H1 (cell line): ENCODE measurements around the gene POLA1. TPM values are rescaled to one million over a fixed set of nuclear protein-coding genes. Genes with fewer than 3 reads are reported as not detected.

Source experiments
- CREB1 ChIP-seq: IDR thresholded peaks from 2 replicates; pipeline ENCODE4 v1.6.1; 2012; ENCODE audit warnings: inconsistent platforms
- EZH2 ChIP-seq: fragments of 200-600 bp; sonication (generic); IDR thresholded peaks from 2 replicates; pipeline ENCODE4 v1.7.1; 2012; ENCODE audit warnings: low read depth, mild to moderate bottlenecking, moderate library complexity, low read length, inconsistent platforms; ENCODE audit not compliant: severe bottlenecking
- GABPA ChIP-seq: IDR thresholded peaks from 2 replicates; pipeline ENCODE4 v1.6.1; 2011; ENCODE audit warnings: mild to moderate bottlenecking, low read length, moderate library complexity, borderline replicate concordance; ENCODE audit not compliant: insufficient read depth
- HDAC6 ChIP-seq: IDR thresholded peaks from one replicate; pipeline ENCODE4 v1.7.1; 2012; ENCODE audit warnings: low read depth, mild to moderate bottlenecking, inconsistent platforms, low read length, moderate library complexity
- KDM5A ChIP-seq: fragments of 200-600 bp; IDR thresholded peaks from 2 replicates; pipeline ENCODE4 v1.7.1; 2012; ENCODE audit warnings: mild to moderate bottlenecking, low read length, inconsistent platforms, mixed read lengths
- polyA plus RNA-seq, 7 experiments: library from polyadenylated mRNA; depleted of rRNA in 3 of 7; stranded (reverse) in 5 of 7; unstranded in 2 of 7; fragments of >200 nt in 5 of 7; fragments of 200-250 nt in 2 of 7; gene quantifications; 1 replicate in 5 of 7; 2 replicates in 1 of 7; 4 replicates in 1 of 7; pipeline versions ENCODE4 v1.2.1 to v1.2.3, GENCODE V29; 2011 to 2013; ENCODE audit warnings: missing spikeins in 2 of 7, mixed read lengths in 2 of 7
- total RNA-seq: library from RNA; stranded (reverse); fragmentation: NEBNext Ultra II Directional; extraction: Animal tissue kit (Norgen Biotek cat#: 25700); gene quantifications from 2 replicates; pipeline ENCODE4 v1.2.1, GENCODE V29; 2021
- TF ChIP-seq, protein P1 (sequence below): fragments of 300-600 bp; sonication (generic); IDR thresholded peaks from 2 replicates; pipeline ENCODE4 v1.7.1; 2012; ENCODE audit warnings: low read length, moderate library complexity, mild to moderate bottlenecking, inconsistent platforms; ENCODE audit not compliant: insufficient replicate concordance

Gene POLA1
- total and polyA plus RNA-seq, 2 of the 8 experiments (the other 6 are each of a cell fraction or from before 2014, with no cell fraction given): 5.6 to 34.9 TPM

- TF ChIP-seq GABPA (no peak), HDAC6 (no peak), CREB1 (no peak), KDM5A (no peak), EZH2 (no peak)
- TF ChIP-seq, protein P1, sequence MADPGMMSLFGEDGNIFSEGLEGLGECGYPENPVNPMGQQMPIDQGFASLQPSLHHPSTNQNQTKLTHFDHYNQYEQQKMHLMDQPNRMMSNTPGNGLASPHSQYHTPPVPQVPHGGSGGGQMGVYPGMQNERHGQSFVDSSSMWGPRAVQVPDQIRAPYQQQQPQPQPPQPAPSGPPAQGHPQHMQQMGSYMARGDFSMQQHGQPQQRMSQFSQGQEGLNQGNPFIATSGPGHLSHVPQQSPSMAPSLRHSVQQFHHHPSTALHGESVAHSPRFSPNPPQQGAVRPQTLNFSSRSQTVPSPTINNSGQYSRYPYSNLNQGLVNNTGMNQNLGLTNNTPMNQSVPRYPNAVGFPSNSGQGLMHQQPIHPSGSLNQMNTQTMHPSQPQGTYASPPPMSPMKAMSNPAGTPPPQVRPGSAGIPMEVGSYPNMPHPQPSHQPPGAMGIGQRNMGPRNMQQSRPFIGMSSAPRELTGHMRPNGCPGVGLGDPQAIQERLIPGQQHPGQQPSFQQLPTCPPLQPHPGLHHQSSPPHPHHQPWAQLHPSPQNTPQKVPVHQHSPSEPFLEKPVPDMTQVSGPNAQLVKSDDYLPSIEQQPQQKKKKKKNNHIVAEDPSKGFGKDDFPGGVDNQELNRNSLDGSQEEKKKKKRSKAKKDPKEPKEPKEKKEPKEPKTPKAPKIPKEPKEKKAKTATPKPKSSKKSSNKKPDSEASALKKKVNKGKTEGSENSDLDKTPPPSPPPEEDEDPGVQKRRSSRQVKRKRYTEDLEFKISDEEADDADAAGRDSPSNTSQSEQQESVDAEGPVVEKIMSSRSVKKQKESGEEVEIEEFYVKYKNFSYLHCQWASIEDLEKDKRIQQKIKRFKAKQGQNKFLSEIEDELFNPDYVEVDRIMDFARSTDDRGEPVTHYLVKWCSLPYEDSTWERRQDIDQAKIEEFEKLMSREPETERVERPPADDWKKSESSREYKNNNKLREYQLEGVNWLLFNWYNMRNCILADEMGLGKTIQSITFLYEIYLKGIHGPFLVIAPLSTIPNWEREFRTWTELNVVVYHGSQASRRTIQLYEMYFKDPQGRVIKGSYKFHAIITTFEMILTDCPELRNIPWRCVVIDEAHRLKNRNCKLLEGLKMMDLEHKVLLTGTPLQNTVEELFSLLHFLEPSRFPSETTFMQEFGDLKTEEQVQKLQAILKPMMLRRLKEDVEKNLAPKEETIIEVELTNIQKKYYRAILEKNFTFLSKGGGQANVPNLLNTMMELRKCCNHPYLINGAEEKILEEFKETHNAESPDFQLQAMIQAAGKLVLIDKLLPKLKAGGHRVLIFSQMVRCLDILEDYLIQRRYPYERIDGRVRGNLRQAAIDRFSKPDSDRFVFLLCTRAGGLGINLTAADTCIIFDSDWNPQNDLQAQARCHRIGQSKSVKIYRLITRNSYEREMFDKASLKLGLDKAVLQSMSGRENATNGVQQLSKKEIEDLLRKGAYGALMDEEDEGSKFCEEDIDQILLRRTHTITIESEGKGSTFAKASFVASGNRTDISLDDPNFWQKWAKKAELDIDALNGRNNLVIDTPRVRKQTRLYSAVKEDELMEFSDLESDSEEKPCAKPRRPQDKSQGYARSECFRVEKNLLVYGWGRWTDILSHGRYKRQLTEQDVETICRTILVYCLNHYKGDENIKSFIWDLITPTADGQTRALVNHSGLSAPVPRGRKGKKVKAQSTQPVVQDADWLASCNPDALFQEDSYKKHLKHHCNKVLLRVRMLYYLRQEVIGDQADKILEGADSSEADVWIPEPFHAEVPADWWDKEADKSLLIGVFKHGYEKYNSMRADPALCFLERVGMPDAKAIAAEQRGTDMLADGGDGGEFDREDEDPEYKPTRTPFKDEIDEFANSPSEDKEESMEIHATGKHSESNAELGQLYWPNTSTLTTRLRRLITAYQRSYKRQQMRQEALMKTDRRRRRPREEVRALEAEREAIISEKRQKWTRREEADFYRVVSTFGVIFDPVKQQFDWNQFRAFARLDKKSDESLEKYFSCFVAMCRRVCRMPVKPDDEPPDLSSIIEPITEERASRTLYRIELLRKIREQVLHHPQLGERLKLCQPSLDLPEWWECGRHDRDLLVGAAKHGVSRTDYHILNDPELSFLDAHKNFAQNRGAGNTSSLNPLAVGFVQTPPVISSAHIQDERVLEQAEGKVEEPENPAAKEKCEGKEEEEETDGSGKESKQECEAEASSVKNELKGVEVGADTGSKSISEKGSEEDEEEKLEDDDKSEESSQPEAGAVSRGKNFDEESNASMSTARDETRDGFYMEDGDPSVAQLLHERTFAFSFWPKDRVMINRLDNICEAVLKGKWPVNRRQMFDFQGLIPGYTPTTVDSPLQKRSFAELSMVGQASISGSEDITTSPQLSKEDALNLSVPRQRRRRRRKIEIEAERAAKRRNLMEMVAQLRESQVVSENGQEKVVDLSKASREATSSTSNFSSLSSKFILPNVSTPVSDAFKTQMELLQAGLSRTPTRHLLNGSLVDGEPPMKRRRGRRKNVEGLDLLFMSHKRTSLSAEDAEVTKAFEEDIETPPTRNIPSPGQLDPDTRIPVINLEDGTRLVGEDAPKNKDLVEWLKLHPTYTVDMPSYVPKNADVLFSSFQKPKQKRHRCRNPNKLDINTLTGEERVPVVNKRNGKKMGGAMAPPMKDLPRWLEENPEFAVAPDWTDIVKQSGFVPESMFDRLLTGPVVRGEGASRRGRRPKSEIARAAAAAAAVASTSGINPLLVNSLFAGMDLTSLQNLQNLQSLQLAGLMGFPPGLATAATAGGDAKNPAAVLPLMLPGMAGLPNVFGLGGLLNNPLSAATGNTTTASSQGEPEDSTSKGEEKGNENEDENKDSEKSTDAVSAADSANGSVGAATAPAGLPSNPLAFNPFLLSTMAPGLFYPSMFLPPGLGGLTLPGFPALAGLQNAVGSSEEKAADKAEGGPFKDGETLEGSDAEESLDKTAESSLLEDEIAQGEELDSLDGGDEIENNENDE: no peak
Measured at GRCh38 chrX:24703185-24703494, 9.4 kb downstream of the POLA1 start (continued).
